WERI-Rb-1 (cell line): Measurements from ENCODE around the gene TCTN1.

Source experiments
- DNase-seq: peaks from one replicate; pipeline ENCODE4 v3.0.0-alpha.2; 2020
- H3K27ac ChIP-seq: fragments of 250-450 bp; sonication (Bioruptor Pico); 2 replicates; pipeline ENCODE4 v1.5.1; 2020; ENCODE audit warnings: mild to moderate bottlenecking, moderate library complexity
- H3K27me3 ChIP-seq: fragments of 250-450 bp; sonication (Bioruptor Pico); 2 replicates; pipeline ENCODE4 v1.5.1; 2021; ENCODE audit warnings: mild to moderate bottlenecking, low read depth, moderate library complexity; ENCODE audit not compliant: insufficient read depth, severe bottlenecking
- H3K36me3 ChIP-seq: fragments of 250-450 bp; sonication (Bioruptor Pico); 2 replicates; pipeline ENCODE4 v1.5.1; 2020; ENCODE audit warnings: mild to moderate bottlenecking, moderate library complexity
- H3K4me3 ChIP-seq: 2 replicates; pipeline ENCODE4 v1.5.1; 2011; ENCODE audit warnings: low read depth, mild to moderate bottlenecking, control low read depth, low read length
- H3K9me3 ChIP-seq: fragments of 250-450 bp; sonication (Bioruptor Pico); 2 replicates; pipeline ENCODE4 v1.5.1; 2021; ENCODE audit warnings: mild to moderate bottlenecking, moderate library complexity; ENCODE audit not compliant: severe bottlenecking
- TF ChIP-seq, protein P1 (sequence below): IDR thresholded peaks from 2 replicates; pipeline ENCODE4 v1.5.1; 2011; ENCODE audit warnings: low read depth, mild to moderate bottlenecking, control low read depth, inconsistent platforms, low read length

TCTN1 gene

GRCh38 chr12:110693731-110694130, 79.8 kb downstream of the TCTN1 start:
- no peak overlapping the region for H3K4me3 ChIP-seq
- TF ChIP-seq, protein P1, sequence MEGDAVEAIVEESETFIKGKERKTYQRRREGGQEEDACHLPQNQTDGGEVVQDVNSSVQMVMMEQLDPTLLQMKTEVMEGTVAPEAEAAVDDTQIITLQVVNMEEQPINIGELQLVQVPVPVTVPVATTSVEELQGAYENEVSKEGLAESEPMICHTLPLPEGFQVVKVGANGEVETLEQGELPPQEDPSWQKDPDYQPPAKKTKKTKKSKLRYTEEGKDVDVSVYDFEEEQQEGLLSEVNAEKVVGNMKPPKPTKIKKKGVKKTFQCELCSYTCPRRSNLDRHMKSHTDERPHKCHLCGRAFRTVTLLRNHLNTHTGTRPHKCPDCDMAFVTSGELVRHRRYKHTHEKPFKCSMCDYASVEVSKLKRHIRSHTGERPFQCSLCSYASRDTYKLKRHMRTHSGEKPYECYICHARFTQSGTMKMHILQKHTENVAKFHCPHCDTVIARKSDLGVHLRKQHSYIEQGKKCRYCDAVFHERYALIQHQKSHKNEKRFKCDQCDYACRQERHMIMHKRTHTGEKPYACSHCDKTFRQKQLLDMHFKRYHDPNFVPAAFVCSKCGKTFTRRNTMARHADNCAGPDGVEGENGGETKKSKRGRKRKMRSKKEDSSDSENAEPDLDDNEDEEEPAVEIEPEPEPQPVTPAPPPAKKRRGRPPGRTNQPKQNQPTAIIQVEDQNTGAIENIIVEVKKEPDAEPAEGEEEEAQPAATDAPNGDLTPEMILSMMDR: no peak
- H3K36me3 ChIP-seq: no peaks in the 10 kb centered on the region
- H3K27ac ChIP-seq: peak overlapping the region; percentile 58
- H3K27me3 ChIP-seq: no peaks in the 10 kb centered on the region
- no peak for DNase-seq
- no peaks in the 10 kb centered on the region for H3K9me3 ChIP-seq

DNA sequence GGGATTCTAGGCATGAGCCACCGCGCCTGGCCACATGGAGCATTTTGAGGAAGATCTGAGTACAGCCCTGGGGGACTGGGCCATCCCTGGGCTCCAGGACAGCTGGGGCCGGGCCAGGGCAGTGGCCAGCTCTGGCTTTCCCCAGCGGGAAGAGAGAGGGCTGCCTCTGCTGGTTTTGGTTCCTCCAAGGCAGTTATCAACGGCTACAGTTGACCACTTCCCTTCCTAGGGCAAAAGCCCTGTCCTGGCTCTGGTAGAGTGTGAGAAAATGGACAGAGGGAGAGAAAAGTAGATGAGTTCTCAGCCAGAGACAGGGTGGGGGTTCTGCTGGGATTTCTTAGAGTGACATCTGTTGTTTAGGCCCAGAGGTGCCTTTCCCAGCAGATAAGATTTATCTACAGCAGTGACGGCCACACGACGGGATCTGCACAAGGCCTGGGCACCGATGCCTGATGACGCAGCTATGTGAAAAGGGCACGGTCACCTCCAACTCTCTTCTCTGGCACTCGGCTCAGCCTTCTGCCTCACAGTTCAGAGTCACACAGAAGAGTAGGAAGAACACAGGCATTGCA, 80.5 kb downstream of the TCTN1 start:
- peak; percentile 54 for DNase-seq
- no peaks in the 10 kb centered on the region for H3K36me3 ChIP-seq
- TF ChIP-seq, protein P1: no peak
- H3K27me3 ChIP-seq: no peaks in the 10 kb centered on the region
- peak overlapping the region; percentile 58 for H3K27ac ChIP-seq
- no peaks in the 10 kb centered on the region for H3K9me3 ChIP-seq
- H3K4me3 ChIP-seq: no peak overlapping the region

- H3K4me3 ChIP-seq: no peak overlapping the region
Observed at GRCh38 chr12:110696283-110696682, 82.4 kb downstream of the TCTN1 start.

GRCh38 chr12:110697236-110697635, 83.3 kb downstream of the TCTN1 start:
- Histone ChIP-seq H3K27ac (no peak overlapping the region), H3K4me3 (no peak overlapping the region), H3K27me3 (no peaks in the 10 kb centered on the region), H3K36me3 (no peaks in the 10 kb centered on the region), H3K9me3 (no peaks in the 10 kb centered on the region)
- TF ChIP-seq, protein P1: no peak
- DNase-seq: no peak

More at GRCh38 chr12:110696283-110696682, 82.4 kb downstream of the TCTN1 start:
- Histone ChIP-seq H3K27me3 (no peaks in the 10 kb centered on the region), H3K9me3 (no peaks in the 10 kb centered on the region), H3K36me3 (no peaks in the 10 kb centered on the region), H3K27ac (no peak overlapping the region)
- TF ChIP-seq, protein P1: no peak
- DNase-seq: no peak

DNA sequence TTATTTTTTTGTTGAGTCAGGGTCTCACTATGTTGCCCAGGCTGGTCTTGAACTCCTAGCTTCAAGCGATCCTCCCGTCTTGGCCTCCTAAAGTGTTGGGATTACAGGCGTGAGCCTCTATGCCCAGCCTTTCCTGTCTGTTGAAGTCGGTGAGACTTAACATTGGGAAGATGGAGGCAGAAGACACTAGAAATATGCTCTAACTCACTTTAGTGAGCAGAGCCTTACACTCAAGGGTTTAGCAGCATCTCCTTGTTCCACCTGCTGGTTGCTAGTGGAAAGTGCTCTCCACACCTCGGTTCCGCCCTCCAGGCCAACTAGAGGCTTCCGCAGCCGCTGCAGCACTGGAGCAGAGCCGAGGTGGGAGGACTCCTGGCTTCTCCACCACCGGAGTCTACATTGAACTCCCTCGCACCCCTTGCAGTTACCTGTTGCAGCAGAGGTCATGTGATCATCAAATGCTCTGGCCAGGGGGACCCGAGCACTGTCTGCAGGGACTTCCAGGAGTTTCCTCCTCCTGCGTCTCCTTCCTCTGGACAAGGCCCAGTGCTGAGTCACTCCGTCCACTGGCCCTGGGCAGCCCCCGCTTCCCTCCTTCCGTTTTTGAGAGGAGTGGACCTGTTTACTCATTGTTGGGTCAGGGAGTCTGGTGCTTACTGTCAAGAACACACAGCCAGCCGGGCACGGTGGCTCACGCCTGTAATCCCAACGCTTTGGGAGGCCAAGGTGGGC, 84.4 kb downstream of the TCTN1 start:
- Histone ChIP-seq H3K27ac (no peak overlapping the region), H3K9me3 (no peaks in the 10 kb centered on the region), H3K36me3 (no peaks in the 10 kb centered on the region), H3K4me3 (no peak overlapping the region), H3K27me3 (no peaks in the 10 kb centered on the region)
- TF ChIP-seq, protein P1: peak; percentile 91
- peak; percentile 85 for DNase-seq
